Ecto neural progenitor cell (in vitro differentiated cells): ENCODE measurements around the gene RPS2.
A peak's percentile ranks its signal among the peaks of the same experiment; 100 is the strongest.
"Not testable (repeated sequence)": the region's sequence is repeated elsewhere in the genome, so short reads cannot be mapped to it uniquely, and the experiment has no call there.

Source experiments
- DNase-seq: peaks from one replicate; pipeline ENCODE4 v3.0.0-alpha.2; 2018; ENCODE audit warnings: low spot score

Gene RPS2

DNA sequence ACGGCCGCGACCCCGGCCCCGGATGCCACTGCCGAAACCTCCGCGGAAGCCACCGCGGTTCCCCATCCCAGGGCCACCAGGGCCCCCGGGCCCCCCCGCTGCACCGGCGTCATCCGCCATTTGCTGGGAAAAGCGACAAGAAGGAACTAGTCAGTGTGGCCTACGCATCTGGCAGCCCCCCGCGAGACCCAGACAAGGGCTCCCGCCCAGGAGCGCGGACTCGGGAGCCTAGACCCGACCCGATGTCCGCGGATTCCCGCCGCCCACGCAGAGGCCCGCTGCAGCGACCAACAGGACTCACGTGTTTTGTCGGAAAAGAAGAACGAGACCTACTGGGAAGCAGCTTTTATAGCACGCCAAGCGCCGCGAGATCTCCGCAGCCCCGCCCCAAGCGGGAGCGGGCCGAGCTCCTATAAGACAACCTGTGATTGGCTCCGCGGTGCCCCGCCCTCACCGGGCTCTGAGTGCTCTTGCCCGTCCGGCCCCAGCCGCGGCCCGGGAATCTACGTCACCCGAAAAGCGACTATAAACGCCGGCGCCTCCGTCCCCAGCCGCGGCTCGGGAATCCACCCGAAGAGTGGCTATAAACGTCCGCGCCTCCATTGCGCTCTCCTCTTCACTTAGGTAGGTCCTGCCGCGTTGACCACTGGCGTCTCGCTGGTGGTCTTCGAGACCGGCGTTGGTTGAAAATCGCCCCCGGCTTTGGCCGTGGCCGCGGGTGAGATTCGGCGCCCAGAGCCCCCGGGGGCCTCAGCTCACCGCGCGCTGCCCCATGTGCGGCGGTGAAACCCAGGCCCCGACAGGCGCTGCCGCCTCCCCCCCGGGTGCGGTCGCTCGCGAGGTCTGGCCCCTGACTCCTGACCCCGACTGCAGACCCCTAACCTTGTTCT is at the start of gene RPS2:
TSS of gene RPS2 (minus strand) at position 321 of the 890 bp plus-strand sequence. CDS start at position 120, 201 bp downstream.
- DNase-seq: peak; percentile 99

- DNase-seq: no peak
Observed at GRCh38 chr16:2013527-2013926, 48.9 kb upstream of the RPS2 start.

DNA sequence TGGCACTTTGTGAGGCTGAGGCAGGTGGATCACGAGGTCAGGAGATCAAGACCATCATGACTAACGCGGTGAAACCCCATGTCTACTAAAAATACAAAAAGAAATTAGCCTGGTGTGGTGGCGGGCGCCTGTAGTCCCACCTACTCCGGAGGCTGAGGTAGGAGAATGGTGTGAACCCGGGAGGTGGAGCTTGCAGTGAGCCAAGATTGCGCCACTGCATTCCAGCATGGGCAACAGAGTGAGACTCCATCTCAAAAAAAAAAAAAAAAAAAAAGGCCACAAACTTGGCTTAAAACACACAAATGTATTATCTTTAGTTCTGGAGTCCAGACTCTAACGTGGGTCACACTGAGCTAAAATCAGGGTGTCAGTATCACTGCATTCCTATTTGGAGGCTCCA is 47.1 kb upstream of the RPS2 start:
- DNase-seq: not testable (repeated sequence)

DNA sequence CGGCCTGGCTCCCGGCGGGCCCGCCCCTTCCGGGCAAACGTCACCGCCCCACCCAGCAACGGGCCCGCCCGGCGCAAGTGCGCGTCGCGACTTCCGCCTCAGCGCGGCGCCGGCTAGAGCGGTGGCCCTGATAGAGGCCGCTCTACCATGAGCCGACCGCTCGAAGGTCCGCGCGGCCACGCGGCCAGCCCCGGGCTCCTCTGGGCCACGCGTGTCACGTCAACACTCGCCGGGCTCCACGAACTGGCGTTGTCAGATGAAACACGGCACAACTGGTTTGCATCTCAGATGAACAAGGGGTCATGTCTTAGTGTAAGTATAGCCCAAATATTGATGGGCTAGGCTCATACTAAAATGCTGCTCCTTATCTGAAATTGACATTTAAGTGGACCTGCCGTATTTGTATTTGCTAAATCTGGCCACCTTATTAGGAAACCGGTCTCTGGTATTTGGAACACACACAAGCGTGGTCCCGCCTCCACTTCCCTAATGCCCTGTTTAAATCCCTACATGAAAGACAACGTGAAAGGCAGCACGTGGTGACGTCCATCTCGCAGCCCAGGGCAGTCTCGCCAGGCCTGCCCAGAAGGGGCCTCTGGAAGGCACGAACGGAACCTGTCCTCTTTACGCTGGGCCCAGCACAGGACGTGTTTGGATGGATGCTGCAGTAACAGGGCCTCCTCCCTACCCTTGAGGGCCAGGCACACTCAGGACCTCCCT is 45.3 kb upstream of the RPS2 start, which contains the start of gene ZNF598:
TSS of gene ZNF598 (minus strand) at position 31 of the 720 bp plus-strand sequence.
- peak; percentile 88 for DNase-seq

DNA sequence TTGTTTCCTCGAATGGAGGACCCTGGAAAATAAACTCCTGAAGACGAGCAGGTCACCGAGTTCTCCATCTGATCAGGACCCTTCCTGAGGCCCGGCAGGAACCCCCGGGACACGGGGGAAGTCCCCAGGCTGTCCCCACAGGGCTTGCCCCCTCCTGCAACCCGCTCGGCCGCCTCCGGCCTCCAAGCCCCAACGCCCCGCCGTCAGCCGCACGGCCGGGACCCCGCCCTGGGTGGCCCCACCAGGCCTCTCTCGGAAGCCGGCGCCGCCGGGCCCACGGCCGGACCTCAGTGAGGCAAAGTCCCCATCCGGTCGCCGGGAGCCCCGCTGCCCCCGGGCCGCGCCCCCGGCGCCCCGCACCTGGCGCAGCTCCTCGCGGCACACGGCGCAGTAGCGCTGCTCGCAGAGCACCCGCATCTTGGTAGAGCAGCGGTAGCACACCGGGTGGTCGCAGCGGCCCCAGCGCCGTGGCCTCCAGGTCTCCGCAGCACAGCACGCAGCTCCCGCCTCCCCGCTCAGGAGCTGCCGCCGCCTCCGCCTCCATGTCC is 44.6 kb upstream of the RPS2 start:
- no peak for DNase-seq

DNA sequence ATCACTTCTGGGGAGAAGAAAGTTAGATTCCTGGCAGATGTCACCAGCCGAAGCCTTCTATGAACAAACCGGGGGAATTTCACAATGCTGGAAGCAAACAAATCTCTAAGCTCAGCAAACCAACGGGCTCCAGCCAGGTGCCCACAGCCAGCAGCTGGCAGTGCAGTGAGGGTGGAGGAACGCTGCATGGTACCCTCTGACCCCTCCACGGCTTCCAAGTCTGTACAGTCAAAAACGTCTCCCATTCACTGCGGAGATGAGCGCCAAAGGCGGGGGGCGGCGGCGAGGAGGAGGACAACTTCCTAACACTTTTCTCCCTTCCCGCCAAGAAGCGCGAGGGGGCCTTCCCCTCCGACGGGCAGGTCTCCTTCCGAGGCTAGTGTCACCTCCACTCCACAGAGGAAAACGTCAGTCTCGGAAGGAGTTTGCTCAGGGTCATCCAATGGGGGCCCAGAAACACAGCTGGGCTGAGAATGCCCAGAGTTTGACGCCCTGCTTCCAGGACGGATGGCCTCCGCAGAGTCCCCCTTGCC is 44.1 kb upstream of the RPS2 start:
- DNase-seq: no peak

GRCh38 chr16:2008009-2008526 is 43.4 kb upstream of the RPS2 start:
- no peak for DNase-seq

DNA sequence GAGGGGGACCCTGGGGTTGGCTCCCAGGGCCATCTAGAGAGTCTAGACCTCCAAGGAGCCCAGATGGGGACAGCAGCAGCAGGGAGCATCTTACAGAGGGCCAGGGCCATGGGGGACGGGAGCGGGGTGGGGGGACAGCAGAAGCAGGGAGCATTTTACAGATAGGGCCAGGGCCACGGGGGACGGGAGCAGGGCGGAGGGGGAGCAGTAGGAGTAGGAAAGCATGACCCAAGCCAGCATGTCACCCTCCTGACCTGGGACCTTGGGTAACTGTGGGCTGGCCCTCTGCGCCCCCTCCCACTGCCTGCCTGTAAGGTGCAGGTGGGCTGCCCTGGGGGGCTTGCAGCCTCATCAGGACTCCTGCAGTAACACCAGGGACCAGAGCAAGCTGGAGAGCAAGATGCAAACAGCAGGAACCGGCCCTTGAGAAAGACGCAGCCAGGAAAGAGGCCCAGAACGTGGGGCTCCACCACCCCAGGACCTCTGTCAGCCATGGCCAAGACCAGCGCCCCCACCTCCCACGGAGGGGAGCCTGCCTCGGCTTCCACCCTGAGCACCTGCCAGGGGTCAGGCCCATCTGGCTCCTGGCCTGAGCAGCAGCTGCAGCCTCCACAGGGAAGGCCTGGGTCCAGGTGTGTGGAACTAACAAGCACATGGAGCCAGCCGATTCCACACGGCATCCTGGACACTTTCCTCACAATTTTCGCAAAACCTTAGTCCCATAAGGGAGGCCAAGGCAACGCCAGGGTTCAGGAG is 42.6 kb upstream of the RPS2 start:
- DNase-seq: no peak

DNA sequence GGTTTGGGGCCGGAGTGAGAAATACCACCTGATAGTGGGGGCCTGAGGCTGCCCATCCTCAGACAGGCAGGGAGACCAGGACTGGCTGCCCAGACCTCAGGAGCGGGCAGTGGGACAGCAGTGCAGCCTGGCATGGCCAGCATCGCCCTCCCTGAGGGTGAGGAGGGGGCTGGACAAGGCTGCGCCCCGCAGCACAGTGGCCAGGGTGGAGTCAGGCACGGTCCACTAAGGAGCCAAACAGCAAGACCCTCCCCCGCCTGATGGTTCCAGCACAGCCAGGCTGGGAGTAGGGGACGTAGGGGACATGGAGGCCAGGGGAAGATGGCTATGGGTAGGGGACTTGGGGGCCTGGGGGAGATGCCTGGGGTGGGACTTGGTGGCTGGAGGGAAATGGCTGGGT is 41.7 kb upstream of the RPS2 start:
- DNase-seq: no peak

DNA sequence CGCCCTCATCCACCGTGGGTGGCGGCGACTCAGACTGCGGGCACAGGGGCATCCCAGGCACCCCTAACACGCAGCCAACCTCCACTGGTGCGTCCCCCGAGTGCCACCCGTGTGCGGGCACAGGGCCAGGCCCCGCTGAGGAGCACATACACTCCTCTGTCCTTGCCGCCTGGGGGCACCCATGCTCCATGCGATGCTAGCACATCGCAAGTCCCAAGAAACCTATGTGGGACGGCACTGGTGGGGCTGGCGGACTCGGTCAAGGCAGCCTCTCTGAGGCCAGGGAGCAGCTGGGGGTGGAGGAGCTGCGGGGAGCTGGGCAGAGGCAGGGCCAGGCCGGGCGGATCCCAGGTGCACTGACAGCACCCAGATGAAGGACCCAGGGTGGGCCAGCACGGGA is 41.0 kb upstream of the RPS2 start:
- DNase-seq: no peak

DNA sequence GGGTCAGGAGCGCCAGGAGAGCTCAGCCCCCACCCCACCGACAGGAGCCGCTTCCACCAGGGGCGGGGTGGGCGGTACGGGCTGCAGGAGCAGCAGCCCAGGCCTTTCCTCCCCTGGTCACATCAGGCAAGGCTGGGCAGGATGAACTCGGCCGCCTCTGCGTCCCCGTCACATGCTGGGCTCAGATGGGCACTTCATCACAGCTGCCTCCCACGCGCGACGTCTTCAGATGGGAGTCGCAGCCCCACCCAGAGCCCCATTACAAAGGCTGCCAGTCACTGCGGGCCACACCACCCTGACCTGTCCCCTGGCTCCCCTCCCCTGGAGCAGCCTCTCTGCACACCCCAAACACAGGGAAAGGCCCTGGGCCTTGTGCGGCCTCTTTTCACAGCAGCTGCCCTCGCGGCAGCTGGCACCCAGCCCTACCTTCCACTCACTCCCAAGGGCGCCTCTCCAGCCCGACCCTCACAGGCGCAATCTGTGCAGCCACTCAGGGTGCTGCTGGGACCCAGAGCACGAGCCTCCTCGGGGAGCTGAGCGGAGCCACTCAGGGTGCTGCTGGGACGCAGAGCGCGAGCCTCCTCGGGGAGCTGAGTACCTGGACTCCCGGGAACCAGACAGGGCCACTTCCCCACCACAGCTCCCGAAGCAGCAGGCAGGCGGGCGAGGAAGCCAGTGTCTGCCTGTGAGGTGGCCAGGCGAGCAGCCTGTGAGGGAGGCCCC is 40.3 kb upstream of the RPS2 start:
- DNase-seq: no peak

- peak; percentile 97 for DNase-seq
Observed at GRCh38 chr16:2003827-2004641, 39.4 kb upstream of the RPS2 start.

- no peak for DNase-seq
Observed at GRCh38 chr16:2003231-2003826, 38.7 kb upstream of the RPS2 start.

DNA sequence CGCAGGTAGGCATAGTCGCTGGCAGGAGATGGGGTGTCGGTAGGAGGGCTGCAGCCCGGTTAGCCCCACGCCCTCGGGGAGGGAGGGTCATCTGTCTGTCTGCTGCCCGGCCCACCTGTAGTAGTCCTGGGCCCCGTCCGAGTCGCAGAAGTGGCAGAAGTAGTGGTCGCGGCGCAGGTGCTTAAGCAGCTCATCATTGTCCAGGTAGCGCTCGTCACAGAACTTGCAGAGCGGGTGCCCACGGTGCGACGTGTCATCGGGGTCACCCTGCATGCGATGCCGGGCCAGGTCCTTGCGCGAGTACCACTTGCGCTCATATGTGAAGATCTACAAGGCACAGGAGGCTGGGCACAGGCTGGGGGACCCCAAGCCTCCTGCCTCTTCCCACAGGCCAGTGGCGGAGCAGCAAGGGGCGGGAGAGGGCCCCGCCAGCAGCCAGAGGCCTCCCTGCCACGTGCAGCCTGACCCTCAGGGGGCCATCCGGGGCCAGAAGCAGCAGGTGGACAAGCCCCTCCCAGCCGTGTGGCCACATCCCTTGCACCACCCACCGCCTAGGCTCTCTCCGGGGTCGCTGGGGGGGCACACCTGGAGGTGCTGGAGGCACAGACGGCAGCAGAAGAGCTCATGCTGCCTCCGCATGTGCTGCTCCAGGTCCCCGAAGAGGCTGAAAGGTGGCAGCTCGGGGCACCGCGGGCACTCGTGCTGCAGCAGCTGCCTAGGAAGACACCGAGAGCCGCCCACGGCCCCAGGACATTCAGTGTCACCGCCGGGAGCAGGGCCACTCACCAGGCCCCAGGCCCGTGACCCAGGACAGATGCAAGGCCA is 38.0 kb upstream of the RPS2 start:
- no peak for DNase-seq

DNA sequence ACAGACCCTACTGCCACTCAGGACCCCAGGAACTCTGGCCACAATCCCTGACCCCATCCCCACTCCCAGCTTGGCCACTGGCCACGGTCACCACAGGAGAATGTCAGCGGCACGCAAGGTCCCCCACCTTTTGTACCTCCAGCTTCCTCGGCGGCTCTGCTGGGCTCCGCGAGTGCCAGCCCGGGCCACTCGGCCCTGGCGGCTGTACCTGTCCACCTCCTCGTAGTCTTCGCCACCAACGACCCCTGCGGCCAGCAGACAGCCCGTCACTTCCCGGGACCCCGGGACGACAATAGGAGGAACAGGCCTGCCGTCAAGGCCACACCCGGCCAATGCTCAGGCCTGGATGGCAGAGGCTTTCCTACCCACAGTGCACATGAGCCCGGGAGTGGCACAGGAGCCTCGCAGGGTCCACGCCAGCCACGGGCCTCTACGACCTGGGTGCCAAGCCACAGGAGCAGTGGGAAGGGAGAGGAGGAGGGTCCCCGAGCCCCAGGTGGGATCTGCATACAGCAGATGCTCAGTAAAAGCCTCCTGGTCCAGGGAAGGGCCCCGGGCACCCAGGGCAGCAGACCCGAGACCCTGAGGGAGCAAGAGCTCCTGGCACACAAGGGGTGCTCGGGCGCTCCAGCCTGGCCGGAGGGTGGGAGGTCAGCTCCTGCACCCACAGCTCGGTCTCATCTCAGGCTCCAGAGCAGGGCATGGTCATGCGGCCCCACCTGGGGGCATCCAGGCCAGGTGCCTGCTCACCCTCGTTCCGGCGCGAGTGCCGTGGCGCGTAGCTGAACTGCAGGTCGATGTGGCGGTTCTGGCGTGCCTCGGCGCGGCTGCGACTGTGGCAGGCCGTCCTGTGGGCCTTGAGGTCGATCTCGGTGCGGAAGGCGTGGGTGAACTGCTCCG is 37.1 kb upstream of the RPS2 start:
- no peak for DNase-seq

DNA sequence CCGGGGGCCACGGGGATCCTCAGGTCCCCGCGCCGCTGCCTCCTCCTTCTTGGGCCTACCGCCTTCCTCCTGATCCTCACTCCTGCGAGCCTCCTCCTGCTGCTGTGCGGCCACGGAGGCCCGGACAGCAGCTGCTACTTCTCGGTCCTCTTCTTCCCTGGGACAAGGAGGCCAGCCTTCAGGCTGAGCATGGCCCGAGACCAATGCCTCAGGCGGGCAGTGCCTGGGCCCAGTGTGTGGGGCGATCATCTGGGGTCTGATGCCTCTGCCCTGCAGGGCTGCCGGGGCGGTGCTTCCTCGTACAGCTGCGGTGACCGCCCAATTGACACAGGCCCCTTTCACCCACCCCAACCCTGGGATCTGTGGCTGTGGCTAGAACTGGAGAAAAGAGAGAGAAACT is 36.4 kb upstream of the RPS2 start:
- DNase-seq: no peak

- no peak for DNase-seq
Observed at GRCh38 chr16:1999866-2000514, 35.4 kb upstream of the RPS2 start.
